Fibroblast of skin of right biceps (primary cell): ENCODE results near the gene PSENEN.
"Not testable (repeated sequence)": the region's sequence is repeated elsewhere in the genome, so short reads cannot be mapped to it uniquely, and the experiment has no call there.

Experiments
- DNase-seq: peaks from one replicate; pipeline ENCODE4 v3.0.0-alpha.2; 2013

The PSENEN gene

GRCh38 chr19:35790981-35791813 lies 45.7 kb downstream of the PSENEN start:
- DNase-seq = no peak

GRCh38 chr19:35791814-35792279 lies 46.4 kb downstream of the PSENEN start:
- no peak for DNase-seq

- DNase-seq = no peak
These were observed 46.9 kb downstream of the PSENEN start for GRCh38 chr19:35792312-35792711.

GRCh38 chr19:35792888-35793287 lies 47.4 kb downstream of the PSENEN start:
- no peak for DNase-seq

GRCh38 chr19:35793381-35794165 lies 48.1 kb downstream of the PSENEN start:
- DNase-seq = no peak

- DNase-seq = not testable (repeated sequence)
These were observed 50.1 kb downstream of the PSENEN start for GRCh38 chr19:35795564-35795963.
